Mammary epithelial cell (primary cell): ENCODE data around the gene CMSS1.

Experiments used
- EZH2 ChIP-seq: IDR thresholded peaks from 2 replicates; pipeline ENCODE4 v1.6.1; 2012; ENCODE audit warnings: low read length, inconsistent platforms, borderline replicate concordance
- TF ChIP-seq, protein P1 (sequence below), 2 donors: IDR thresholded peaks in 1 of 2; conservative IDR thresholded peaks in 1 of 2; 2 replicates each; pipeline ENCODE4 v1.5.1; 2011 to 2012; ENCODE audit warnings: inconsistent platforms in 2 of 2, low read length in 2 of 2, mild to moderate bottlenecking in 2 of 2, control low read depth in 1 of 2, low read depth in 1 of 2; ENCODE audit not compliant: insufficient read depth in 1 of 2; ENCODE audit errors: extremely low read depth in 1 of 2

DNA sequence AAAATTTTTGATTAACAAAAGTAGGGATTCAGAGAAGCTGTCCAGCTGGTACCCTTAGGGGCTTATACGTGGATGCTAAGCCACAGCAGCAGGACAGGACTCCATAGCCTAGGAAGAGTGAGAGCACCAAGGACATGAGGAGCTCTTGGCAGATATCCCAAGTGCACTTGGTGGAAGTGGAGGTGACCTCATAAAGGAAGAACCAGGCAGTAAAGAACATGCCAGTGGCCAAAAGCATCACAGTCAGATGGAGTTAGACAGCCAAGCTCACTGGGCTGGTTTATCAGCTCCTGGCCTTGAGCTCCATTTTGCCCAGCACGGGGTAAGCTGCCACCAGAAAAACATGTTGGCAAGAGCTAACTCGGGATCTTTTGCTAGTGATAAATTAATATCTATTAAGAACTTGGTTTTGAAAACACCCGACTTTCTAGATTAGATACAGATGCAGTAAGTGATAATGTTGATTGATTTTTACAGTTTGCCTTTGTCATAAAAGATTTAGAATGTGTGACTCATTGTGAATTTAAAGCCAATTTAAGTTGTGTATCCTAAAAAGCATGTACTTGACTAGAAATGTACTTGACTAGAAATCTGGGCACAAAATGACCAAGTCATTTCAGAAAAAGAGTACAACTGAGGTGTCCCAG lies 108.0 kb downstream of the CMSS1 start:
- TF ChIP-seq, protein P1, sequence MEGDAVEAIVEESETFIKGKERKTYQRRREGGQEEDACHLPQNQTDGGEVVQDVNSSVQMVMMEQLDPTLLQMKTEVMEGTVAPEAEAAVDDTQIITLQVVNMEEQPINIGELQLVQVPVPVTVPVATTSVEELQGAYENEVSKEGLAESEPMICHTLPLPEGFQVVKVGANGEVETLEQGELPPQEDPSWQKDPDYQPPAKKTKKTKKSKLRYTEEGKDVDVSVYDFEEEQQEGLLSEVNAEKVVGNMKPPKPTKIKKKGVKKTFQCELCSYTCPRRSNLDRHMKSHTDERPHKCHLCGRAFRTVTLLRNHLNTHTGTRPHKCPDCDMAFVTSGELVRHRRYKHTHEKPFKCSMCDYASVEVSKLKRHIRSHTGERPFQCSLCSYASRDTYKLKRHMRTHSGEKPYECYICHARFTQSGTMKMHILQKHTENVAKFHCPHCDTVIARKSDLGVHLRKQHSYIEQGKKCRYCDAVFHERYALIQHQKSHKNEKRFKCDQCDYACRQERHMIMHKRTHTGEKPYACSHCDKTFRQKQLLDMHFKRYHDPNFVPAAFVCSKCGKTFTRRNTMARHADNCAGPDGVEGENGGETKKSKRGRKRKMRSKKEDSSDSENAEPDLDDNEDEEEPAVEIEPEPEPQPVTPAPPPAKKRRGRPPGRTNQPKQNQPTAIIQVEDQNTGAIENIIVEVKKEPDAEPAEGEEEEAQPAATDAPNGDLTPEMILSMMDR (conservative IDR thresholded peaks at IDR 0.05 in 1 of 2, IDR thresholded peaks at IDR 0.05 in 1 of 2; ENCODE audit: extremely low read depth in 1 of 2, insufficient read depth in 1 of 2, low read depth in 1 of 2, low read length in 2 of 2) = no peak
- no peak for TF ChIP-seq EZH2
